ENCODE results near the gene TP53AIP1. TPM values are rescaled to one million over a fixed set of nuclear protein-coding genes. Genes with fewer than 3 reads are reported as not detected.

Gene TP53AIP1
- total and polyA plus RNA-seq, 2 experiments from 2014 or later, result 0.83 TPM; not detected in 1

DNA sequence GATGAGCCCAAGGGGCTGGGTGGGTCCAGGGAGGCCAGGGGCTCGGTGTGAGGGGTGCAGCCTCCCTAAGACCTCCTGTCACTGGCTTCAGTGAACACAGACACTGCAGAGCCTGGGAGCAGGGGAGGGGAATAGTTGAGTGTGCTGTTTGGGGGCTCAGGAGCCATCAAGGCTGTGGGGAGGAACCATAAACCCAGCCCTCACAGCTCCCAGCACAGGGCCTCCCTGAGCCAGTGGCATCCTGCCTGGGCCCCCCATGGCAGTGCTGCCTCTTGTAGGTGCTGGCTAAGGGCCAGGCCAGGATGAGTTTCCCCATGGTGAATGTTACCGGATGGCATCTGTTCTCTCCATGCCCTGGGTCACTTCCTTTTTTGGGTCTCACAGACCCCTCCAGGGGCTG is 26.0 kb downstream of the TP53AIP1 start:
- H3K9me3 ChIP-seq (ENCODE audit: low read depth), result no peaks in the 10 kb centered on the region
- H3K4me1 ChIP-seq (ENCODE audit: low read depth), result peaks cover 14% of the 10 kb centered on the region
- no peaks in the 10 kb centered on the region for H3K27me3 ChIP-seq
- no peak for DNase-seq (ENCODE audit: low read depth in 1 of 2, low spot score in 1 of 2)
- no peak overlapping the region for H3K27ac ChIP-seq
- H3K4me3 ChIP-seq, result no peak overlapping the region
- TF ChIP-seq CTCF (IDR thresholded peaks at IDR 0.05; ENCODE audit: low read depth, low read length), result no peak
- peaks cover 29% of the 10 kb centered on the region for H3K36me3 ChIP-seq

GRCh38 chr11:128916037-128916572 is 26.6 kb downstream of the TP53AIP1 start:
- TF ChIP-seq CTCF (IDR thresholded peaks at IDR 0.05; ENCODE audit: low read depth, low read length), result no peak
- Histone ChIP-seq H3K36me3 (peaks cover 34% of the 10 kb centered on the region), H3K9me3 (ENCODE audit: low read depth) (no peaks in the 10 kb centered on the region), H3K4me1 (ENCODE audit: low read depth) (peaks cover 14% of the 10 kb centered on the region), H3K27ac (no peak overlapping the region), H3K27me3 (no peaks in the 10 kb centered on the region), H3K4me3 (no peak overlapping the region)
- DNase-seq (ENCODE audit: low read depth in 1 of 2, low spot score in 1 of 2), result no peak

- peaks cover 14% of the 10 kb centered on the region for H3K4me1 ChIP-seq (ENCODE audit: low read depth)
- H3K9me3 ChIP-seq (ENCODE audit: low read depth), result no peaks in the 10 kb centered on the region
- TF ChIP-seq CTCF (IDR thresholded peaks at IDR 0.05; ENCODE audit: low read depth, low read length), result no peak
- peak in 1 of 2 donors; percentile 53 for DNase-seq (ENCODE audit: low read depth in 1 of 2, low spot score in 1 of 2)
- no peak overlapping the region for H3K4me3 ChIP-seq
- H3K27me3 ChIP-seq, result no peaks in the 10 kb centered on the region
- H3K36me3 ChIP-seq, result peaks cover 34% of the 10 kb centered on the region
- H3K27ac ChIP-seq, result peak overlapping the region; percentile 61
Observed at GRCh38 chr11:128915149-128915521, 27.5 kb downstream of the TP53AIP1 start.

DNA sequence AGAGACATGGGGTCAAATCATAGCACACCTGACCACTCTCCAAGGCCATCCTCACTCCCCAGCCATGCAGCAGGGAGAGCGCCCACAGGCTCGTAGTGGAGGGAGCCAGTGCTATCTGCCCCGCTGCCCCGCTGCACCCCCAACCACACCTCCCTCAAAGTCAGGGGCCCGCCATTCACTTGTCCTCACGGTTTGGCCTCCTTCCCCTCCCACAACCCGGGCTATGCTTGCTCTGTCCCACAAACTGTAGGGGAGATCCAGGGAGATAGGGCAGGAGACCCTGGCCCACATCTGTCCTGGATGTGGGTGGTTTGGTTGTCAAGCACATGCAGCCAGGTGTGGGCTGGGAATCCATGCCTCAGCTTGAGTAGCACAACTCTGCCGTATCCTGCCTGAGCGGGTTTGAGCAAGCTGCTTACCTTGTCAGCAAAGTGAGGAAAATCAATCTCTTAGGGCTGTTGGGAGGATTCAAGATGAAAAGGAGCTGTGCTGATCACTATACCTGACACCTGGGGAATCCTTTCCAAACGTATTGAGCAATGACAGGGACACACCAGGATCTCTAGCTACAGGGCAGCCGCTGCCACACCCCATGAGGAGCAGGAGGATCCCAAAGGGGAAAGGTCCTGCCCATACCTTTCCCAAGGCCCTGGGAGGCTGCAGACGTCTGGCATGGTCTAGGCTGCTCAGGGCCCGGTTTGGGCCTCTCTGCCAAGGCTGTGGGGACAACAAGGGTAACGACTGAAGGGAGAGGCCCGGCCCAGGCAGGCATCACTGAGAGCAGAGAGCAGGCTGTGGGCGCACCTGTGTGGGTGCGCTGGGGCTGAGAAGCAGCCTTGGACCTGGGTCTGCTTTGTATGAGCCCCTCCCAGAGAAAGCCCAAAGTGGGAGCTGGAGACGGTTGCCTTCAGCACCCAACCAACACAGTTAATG is 28.2 kb downstream of the TP53AIP1 start:
- Histone ChIP-seq H3K4me3 (no peak overlapping the region), H3K9me3 (ENCODE audit: low read depth) (no peaks in the 10 kb centered on the region), H3K36me3 (peaks cover 34% of the 10 kb centered on the region), H3K27me3 (no peaks in the 10 kb centered on the region), H3K4me1 (ENCODE audit: low read depth) (peaks cover 14% of the 10 kb centered on the region), H3K27ac (peak overlapping the region; percentile 61)
- no peak for TF ChIP-seq CTCF (IDR thresholded peaks at IDR 0.05; ENCODE audit: low read depth, low read length)
- DNase-seq (ENCODE audit: low read depth in 1 of 2, low spot score in 1 of 2), result no peak

GRCh38 chr11:128913806-128914205 is 28.9 kb downstream of the TP53AIP1 start:
- H3K27me3 ChIP-seq, result no peaks in the 10 kb centered on the region
- H3K27ac ChIP-seq, result peak overlapping the region; percentile 61
- H3K36me3 ChIP-seq, result peaks cover 34% of the 10 kb centered on the region
- peaks cover 14% of the 10 kb centered on the region for H3K4me1 ChIP-seq (ENCODE audit: low read depth)
- no peaks in the 10 kb centered on the region for H3K9me3 ChIP-seq (ENCODE audit: low read depth)
- no peak for DNase-seq (ENCODE audit: low read depth in 1 of 2, low spot score in 1 of 2)
- TF ChIP-seq CTCF (IDR thresholded peaks at IDR 0.05; ENCODE audit: low read depth, low read length), result no peak
- H3K4me3 ChIP-seq, result no peak overlapping the region
